Lung microvascular endothelial cell (primary cell): Measurements from ENCODE around the gene PRELID1. TPM values are rescaled to one million over a fixed set of nuclear protein-coding genes. Genes with fewer than 3 reads are reported as not detected.

Experiments
- DNase-seq, 2 donors: peaks; one replicate each; pipeline versions ENCODE4 v3.0.0 to v3.0.0-alpha.2; 2010; ENCODE audit warnings: low read depth in 2 of 2
- total RNA-seq: library from RNA; depleted of rRNA; stranded (reverse); fragments of >200 nt; gene quantifications from 2 replicates; pipeline ENCODE4 v1.2.1, GENCODE V29; 2014

The PRELID1 gene
- total RNA-seq, 1 donor from 2014 or later: 109 TPM

DNA sequence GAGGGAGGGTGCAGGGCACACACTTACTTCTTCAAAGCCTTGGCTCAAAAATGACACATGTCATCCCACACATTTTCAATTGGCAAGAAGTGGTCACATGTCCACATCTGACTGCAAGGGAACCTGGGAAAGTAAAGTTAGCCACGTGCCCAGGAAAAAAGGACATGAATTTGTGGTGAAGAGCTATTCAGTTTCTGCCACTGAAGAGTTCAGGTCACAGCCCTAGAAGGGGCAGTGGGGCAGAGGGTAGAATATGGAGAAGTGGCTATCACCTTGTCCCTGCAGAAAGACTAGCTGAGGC, 52.2 kb downstream of the PRELID1 start:
- no peak for DNase-seq

Other genes starting within 250 kb of the PRELID1 start
- 0.87 and 4.2 TPM in 2 replicates for gene FGFR4, start 216.9 kb upstream of the PRELID1 start, total RNA-seq
- gene NSD1, start 170.0 kb upstream of the PRELID1 start, total RNA-seq: 20.9 and 22.4 TPM in 2 replicates
- gene RAB24, start 80 bp upstream of the PRELID1 start, total RNA-seq: 8.7 and 13.9 TPM in 2 replicates
- 8.1 and 10.5 TPM in 2 replicates for gene MXD3, start 8.1 kb downstream of the PRELID1 start, total RNA-seq
- gene LMAN2, start 47.9 kb downstream of the PRELID1 start, total RNA-seq: 289 and 376 TPM in 2 replicates
- 2.8 and 4.4 TPM in 2 replicates for gene RGS14, start 54.1 kb downstream of the PRELID1 start, total RNA-seq
- not detected in 2 replicates for gene SLC34A1, start 80.6 kb downstream of the PRELID1 start, total RNA-seq
- gene PFN3, start 96.9 kb downstream of the PRELID1 start, total RNA-seq: not detected in 2 replicates
- 0.40 and 0.44 TPM in 2 replicates for gene F12, start 105.8 kb downstream of the PRELID1 start, total RNA-seq
- 11.3 and 14.7 TPM in 2 replicates for gene GRK6, start 122.9 kb downstream of the PRELID1 start, total RNA-seq
- gene PRR7, start 143.0 kb downstream of the PRELID1 start, total RNA-seq: 1.2 and 2.2 TPM in 2 replicates
- 88.9 and 112 TPM in 2 replicates for gene DBN1, start 169.8 kb downstream of the PRELID1 start, total RNA-seq
- gene PDLIM7, start 193.8 kb downstream of the PRELID1 start, total RNA-seq: 24.4 and 30.1 TPM in 2 replicates
- gene DOK3, start 206.0 kb downstream of the PRELID1 start, total RNA-seq: 0.79 and 2.0 TPM in 2 replicates
- 62.1 and 64.5 TPM in 2 replicates for gene DDX41, start 213.2 kb downstream of the PRELID1 start, total RNA-seq